GM12878 (cell line): ENCODE results near the gene PUSL1. TPM values are rescaled to one million over a fixed set of nuclear protein-coding genes. Genes with fewer than 3 reads are reported as not detected.

Source experiments
- ATAC-seq: fragments of 200-7000 bp; cut with Tn5 transposase; 3 replicates; pipeline ENCODE4 v1.9.1; 2020; ENCODE audit warnings: mild to moderate bottlenecking, moderate library complexity
- BruUV-seq: library from RNA; stranded (reverse); fragments of 400-500 nt; replicated peaks from 2 replicates; lab custom pipeline; 2021; lab: Mats Ljungman, UMichigan
- CTCF ChIA-PET: fragments of 300-600 bp; sonication (Branson Sonifier 250); formaldehyde crosslinking; extraction: SDS; loops from one replicate; lab custom pipeline; 2021; ENCODE audit warnings: inconsistent platforms; lab: Yijun Ruan, JAX
- POLR2A ChIA-PET: fragments of 350-600 bp; formaldehyde crosslinking; extraction: SDS; loops from one replicate; lab custom pipeline; 2021; ENCODE audit warnings: inconsistent platforms; lab: Charles Lee
- RAD21 ChIA-PET: fragments of 300-600 bp; sonication (Branson Sonifier 250); formaldehyde crosslinking; loops from one replicate; lab custom pipeline; 2023; ENCODE audit warnings: antibody characterized with exemption; ENCODE audit not compliant: unreplicated experiment; lab: Charles Lee
- SMC1A ChIA-PET: fragments of 300-600 bp; sonication (Branson Sonifier 250); formaldehyde crosslinking; loops from one replicate; lab custom pipeline; 2023; ENCODE audit not compliant: unreplicated experiment, uncharacterized antibody; lab: Charles Lee
- DNase-seq: peaks from one replicate; pipeline ENCODE4 v3.0.0-alpha.2; 2011; ENCODE audit warnings: low read depth, low spot score
- FAIRE-seq: peaks from 3 replicates; lab custom pipeline; 2011; peaks lifted over from hg19 to GRCh38; lab: Jason Lieb, UNC
- H2AFZ ChIP-seq: 2 replicates; pipeline ENCODE4 v1.6.0; 2011; ENCODE audit warnings: low read depth, low read length, control low read depth; ENCODE audit not compliant: control insufficient read depth
- H3K27ac ChIP-seq: 2 replicates; pipeline ENCODE4 v1.5.1; 2011; ENCODE audit warnings: control low read depth; ENCODE audit not compliant: control insufficient read depth, insufficient read depth
- H3K27me3 ChIP-seq, 2 experiments: replicated peaks in 1 of 2; 2 replicates each; pipeline versions ENCODE4 v1.6.0 to v1.6.1; 2011; ENCODE audit warnings: low read length in 1 of 2; ENCODE audit not compliant: control insufficient read depth in 2 of 2, insufficient read depth in 2 of 2
- H3K36me3 ChIP-seq, 2 experiments: 2 replicates each; pipeline ENCODE4 v1.5.1; 2011; ENCODE audit warnings: low read length in 1 of 2; ENCODE audit not compliant: control insufficient read depth in 2 of 2, insufficient read depth in 2 of 2
- H3K4me1 ChIP-seq: 2 replicates; pipeline ENCODE4 v1.6.1; 2011; ENCODE audit warnings: mild to moderate bottlenecking, low read length, moderate library complexity, mixed read lengths; ENCODE audit not compliant: control insufficient read depth, insufficient read depth
- H3K4me2 ChIP-seq: 2 replicates; pipeline ENCODE4 v1.6.0; 2011; ENCODE audit warnings: control low read depth; ENCODE audit not compliant: control insufficient read depth, insufficient read depth
- H3K4me3 ChIP-seq: fragments of 200-600 bp; sonication (generic); 2 replicates; pipeline ENCODE4 v1.5.1; 2016
- H3K79me2 ChIP-seq: 2 replicates; pipeline ENCODE4 v1.6.0; 2011; ENCODE audit warnings: low read length; ENCODE audit not compliant: control insufficient read depth, insufficient read depth
- H3K9ac ChIP-seq: 2 replicates; pipeline ENCODE4 v1.8.0; 2011; ENCODE audit warnings: low read length, control low read depth, mixed read lengths; ENCODE audit not compliant: control insufficient read depth, insufficient read depth
- H3K9me3 ChIP-seq: replicated peaks from 3 replicates; pipeline ENCODE4 v1.5.1; 2011; ENCODE audit warnings: mild to moderate bottlenecking, low read length; ENCODE audit not compliant: control insufficient read depth, insufficient read depth
- H4K20me1 ChIP-seq: 2 replicates; pipeline ENCODE4 v1.6.0; 2011; ENCODE audit not compliant: control insufficient read depth, insufficient read depth
- ATF7 ChIP-seq: fragments of 450-650 bp; IDR thresholded peaks from 2 replicates; pipeline ENCODE4 v1.6.1; 2016; ENCODE audit warnings: low read depth, mild to moderate bottlenecking
- BCL3 ChIP-seq: IDR thresholded peaks from 2 replicates; pipeline ENCODE4 v1.6.1; 2011; ENCODE audit warnings: borderline replicate concordance, low read depth, mild to moderate bottlenecking, moderate library complexity, low read length; ENCODE audit not compliant: insufficient read depth, poor library complexity, severe bottlenecking
- HDAC2 ChIP-seq: fragments of 200-600 bp; sonication (generic); IDR thresholded peaks from 2 replicates; pipeline ENCODE4 v1.6.1; 2017
- MAX ChIP-seq: IDR thresholded peaks from 2 replicates; pipeline ENCODE4 v1.6.1; 2012; ENCODE audit warnings: low read depth, low read length, improper control_type of control experiment
- MTA3 ChIP-seq: IDR thresholded peaks from 2 replicates; pipeline ENCODE4 v1.6.1; 2012; ENCODE audit warnings: low read length, inconsistent platforms, borderline replicate concordance
- NR2F1 ChIP-seq: fragments of 450-650 bp; conservative IDR thresholded peaks from 2 replicates; pipeline ENCODE4 v1.6.1; 2017; ENCODE audit warnings: mild to moderate bottlenecking
- SKIL ChIP-seq: fragments of 450-650 bp; IDR thresholded peaks from 2 replicates; pipeline ENCODE4 v1.6.1; 2017; ENCODE audit warnings: mild to moderate bottlenecking, low read depth, inconsistent platforms; ENCODE audit not compliant: poor library complexity, severe bottlenecking
- SMAD5 ChIP-seq: IDR thresholded peaks from 2 replicates; pipeline ENCODE4 v1.6.1; 2016; ENCODE audit warnings: antibody characterized with exemption, low read depth
- WGBS: methylation state at CpG from one replicate; pipeline ENCODE4 v1.1.6; 2016; ENCODE audit warnings: low lambda C conversion rate; ENCODE audit not compliant: insufficient replicate concordance, insufficient coverage; ENCODE audit errors: missing lambda C conversion rate; 5-methylcytosine and 5-hydroxymethylcytosine counted together
- in situ Hi-C: fragments of 300-500 bp; cut with MboI; formaldehyde crosslinking; loops from 9 replicates; pipeline ENCODE4 v1.14.3; 2018; ENCODE audit warnings: mixed read lengths
- intact Hi-C: fragments of 100-400 bp; cut with micrococcal nuclease; formaldehyde crosslinking; loops from one replicate; pipeline ENCODE4 v1.14.2; 2022; ENCODE audit not compliant: unreplicated experiment
- polyA plus RNA-seq, 11 experiments: library from polyadenylated mRNA; depleted of rRNA in 4 of 11; unstranded in 6 of 11; stranded (reverse) in 5 of 11; fragments of >200 nt; fragmentation: Nextera tagmentation in 4 of 11; fragmentation: Illumina TruSeq in 1 of 11; extraction: Ambion mirVana in 4 of 11; extraction: Trizol in 1 of 11; gene quantifications; 1 replicate in 1 of 11; 2 replicates in 10 of 11; pipeline versions ENCODE4 v1.2.1 to v1.2.3, GENCODE V29; 2011 to 2016; ENCODE audit warnings: inconsistent platforms in 2 of 11, missing spikeins in 2 of 11, low read depth in 1 of 11
- total RNA-seq, 4 experiments: library from RNA; depleted of rRNA in 3 of 4; stranded (reverse); fragments of >200 nt in 3 of 4; fragmentation: Illumina TruSeq in 1 of 4; extraction: Trizol in 1 of 4; gene quantifications; 2 replicates each; pipeline versions ENCODE4 v1.2.1 to v1.2.3, GENCODE V29; 2013 to 2021
- TF ChIP-seq, protein P1 (sequence below): fragments of 450-650 bp; IDR thresholded peaks from 2 replicates; pipeline ENCODE4 v1.6.1; 2016; ENCODE audit warnings: mild to moderate bottlenecking
- TF ChIP-seq, protein P2 (sequence below): fragments of 450-650 bp; IDR thresholded peaks from 2 replicates; pipeline ENCODE4 v1.6.1; 2017; ENCODE audit warnings: mild to moderate bottlenecking
- TF ChIP-seq, protein P3 (sequence below): fragments of 450-650 bp; formaldehyde crosslinking; IDR thresholded peaks from 2 replicates; pipeline ENCODE4 v1.4.0; 2020; ENCODE audit warnings: mild to moderate bottlenecking, moderate library complexity

The PUSL1 gene
- total and polyA plus RNA-seq, 10 of the 15 experiments (the other 5 are each of a cell fraction or from before 2014, with no cell fraction given) = 0.16 to 28.4 (median 15.1) TPM

- in situ Hi-C loops (no loop called here), intact Hi-C loops (no loop called here)
- no TSS peak for BruUV-seq
- Histone ChIP-seq H3K27ac (no peak overlapping the region), H3K9ac (no peak overlapping the region), H3K36me3 (no peaks in the 10 kb centered on the region), H3K4me1 (no peaks in the 10 kb centered on the region), H4K20me1 (no peaks in the 10 kb centered on the region), H2AFZ (no peak overlapping the region), H3K27me3 (no peaks in the 10 kb centered on the region), H3K79me2 (no peaks in the 10 kb centered on the region), H3K4me3 (no peak overlapping the region), H3K4me2 (no peak overlapping the region), H3K9me3 (no peaks in the 10 kb centered on the region)
- ChIA-PET POLR2A (no interaction called here), RAD21 (interaction anchor here (0.8 kb wide), 1 partner anchor 254 kb away, joined by 3 read pairs; no protein-coding TSS in a partner anchor), SMC1A (no interaction called here), CTCF (interaction anchor here (1.2 to 2.5 kb wide), 2 partner anchors 161 to 164 kb away, joined by 3 to 12 read pairs; no protein-coding TSS in a partner anchor)
- DNase-seq (no peak), ATAC-seq (no peak), FAIRE-seq (no peak)
- 66% methylated on average over 42 of the region's 50 CpGs for WGBS
- no peak for TF ChIP-seq SKIL
- TF ChIP-seq, protein P1, sequence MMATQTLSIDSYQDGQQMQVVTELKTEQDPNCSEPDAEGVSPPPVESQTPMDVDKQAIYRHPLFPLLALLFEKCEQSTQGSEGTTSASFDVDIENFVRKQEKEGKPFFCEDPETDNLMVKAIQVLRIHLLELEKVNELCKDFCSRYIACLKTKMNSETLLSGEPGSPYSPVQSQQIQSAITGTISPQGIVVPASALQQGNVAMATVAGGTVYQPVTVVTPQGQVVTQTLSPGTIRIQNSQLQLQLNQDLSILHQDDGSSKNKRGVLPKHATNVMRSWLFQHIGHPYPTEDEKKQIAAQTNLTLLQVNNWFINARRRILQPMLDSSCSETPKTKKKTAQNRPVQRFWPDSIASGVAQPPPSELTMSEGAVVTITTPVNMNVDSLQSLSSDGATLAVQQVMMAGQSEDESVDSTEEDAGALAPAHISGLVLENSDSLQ = no peak
- TF ChIP-seq, protein P2, sequence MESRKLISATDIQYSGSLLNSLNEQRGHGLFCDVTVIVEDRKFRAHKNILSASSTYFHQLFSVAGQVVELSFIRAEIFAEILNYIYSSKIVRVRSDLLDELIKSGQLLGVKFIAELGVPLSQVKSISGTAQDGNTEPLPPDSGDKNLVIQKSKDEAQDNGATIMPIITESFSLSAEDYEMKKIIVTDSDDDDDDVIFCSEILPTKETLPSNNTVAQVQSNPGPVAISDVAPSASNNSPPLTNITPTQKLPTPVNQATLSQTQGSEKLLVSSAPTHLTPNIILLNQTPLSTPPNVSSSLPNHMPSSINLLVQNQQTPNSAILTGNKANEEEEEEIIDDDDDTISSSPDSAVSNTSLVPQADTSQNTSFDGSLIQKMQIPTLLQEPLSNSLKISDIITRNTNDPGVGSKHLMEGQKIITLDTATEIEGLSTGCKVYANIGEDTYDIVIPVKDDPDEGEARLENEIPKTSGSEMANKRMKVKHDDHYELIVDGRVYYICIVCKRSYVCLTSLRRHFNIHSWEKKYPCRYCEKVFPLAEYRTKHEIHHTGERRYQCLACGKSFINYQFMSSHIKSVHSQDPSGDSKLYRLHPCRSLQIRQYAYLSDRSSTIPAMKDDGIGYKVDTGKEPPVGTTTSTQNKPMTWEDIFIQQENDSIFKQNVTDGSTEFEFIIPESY = no peak
- TF ChIP-seq MTA3 = no peak
- no peak for TF ChIP-seq MAX
- no peak for TF ChIP-seq SMAD5
- TF ChIP-seq, protein P3, sequence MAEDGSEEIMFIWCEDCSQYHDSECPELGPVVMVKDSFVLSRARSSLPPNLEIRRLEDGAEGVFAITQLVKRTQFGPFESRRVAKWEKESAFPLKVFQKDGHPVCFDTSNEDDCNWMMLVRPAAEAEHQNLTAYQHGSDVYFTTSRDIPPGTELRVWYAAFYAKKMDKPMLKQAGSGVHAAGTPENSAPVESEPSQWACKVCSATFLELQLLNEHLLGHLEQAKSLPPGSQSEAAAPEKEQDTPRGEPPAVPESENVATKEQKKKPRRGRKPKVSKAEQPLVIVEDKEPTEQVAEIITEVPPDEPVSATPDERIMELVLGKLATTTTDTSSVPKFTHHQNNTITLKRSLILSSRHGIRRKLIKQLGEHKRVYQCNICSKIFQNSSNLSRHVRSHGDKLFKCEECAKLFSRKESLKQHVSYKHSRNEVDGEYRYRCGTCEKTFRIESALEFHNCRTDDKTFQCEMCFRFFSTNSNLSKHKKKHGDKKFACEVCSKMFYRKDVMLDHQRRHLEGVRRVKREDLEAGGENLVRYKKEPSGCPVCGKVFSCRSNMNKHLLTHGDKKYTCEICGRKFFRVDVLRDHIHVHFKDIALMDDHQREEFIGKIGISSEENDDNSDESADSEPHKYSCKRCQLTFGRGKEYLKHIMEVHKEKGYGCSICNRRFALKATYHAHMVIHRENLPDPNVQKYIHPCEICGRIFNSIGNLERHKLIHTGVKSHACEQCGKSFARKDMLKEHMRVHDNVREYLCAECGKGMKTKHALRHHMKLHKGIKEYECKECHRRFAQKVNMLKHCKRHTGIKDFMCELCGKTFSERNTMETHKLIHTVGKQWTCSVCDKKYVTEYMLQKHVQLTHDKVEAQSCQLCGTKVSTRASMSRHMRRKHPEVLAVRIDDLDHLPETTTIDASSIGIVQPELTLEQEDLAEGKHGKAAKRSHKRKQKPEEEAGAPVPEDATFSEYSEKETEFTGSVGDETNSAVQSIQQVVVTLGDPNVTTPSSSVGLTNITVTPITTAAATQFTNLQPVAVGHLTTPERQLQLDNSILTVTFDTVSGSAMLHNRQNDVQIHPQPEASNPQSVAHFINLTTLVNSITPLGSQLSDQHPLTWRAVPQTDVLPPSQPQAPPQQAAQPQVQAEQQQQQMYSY (CRISPR knock-in tag) = no peak
- no peak for TF ChIP-seq BCL3
- no peak for TF ChIP-seq NR2F1
- TF ChIP-seq ATF7 = no peak
- no peak for TF ChIP-seq HDAC2
Measured at GRCh38 chr1:1286313-1287261, 21.8 kb upstream of the PUSL1 start.
